AG04449 (cell line): ENCODE results near the gene IRF1.

Experiments used
- CTCF ChIA-PET: fragments of 350-600 bp; formaldehyde crosslinking; extraction: SDS; loops from one replicate; lab custom pipeline; 2021; ENCODE audit warnings: antibody characterized with exemption; lab: Yijun Ruan, JAX
- POLR2A ChIA-PET: fragments of 400-600, 350-600 bp; formaldehyde crosslinking; extraction: SDS; loops from one replicate; lab custom pipeline; 2020; ENCODE audit warnings: antibody characterized with exemption, inconsistent platforms; lab: Yijun Ruan, JAX
- DNase-seq: peaks from one replicate; pipeline ENCODE4 v3.0.0-alpha.2; 2010; ENCODE audit warnings: low read depth, low spot score
- H3K4me3 ChIP-seq: 2 replicates; pipeline ENCODE4 v1.5.1; 2011; ENCODE audit warnings: low read depth, mild to moderate bottlenecking, control low read depth, low read length
- TF ChIP-seq, protein P1 (sequence below): IDR thresholded peaks from one replicate; pipeline ENCODE4 v1.5.1; 2011; ENCODE audit warnings: mild to moderate bottlenecking, moderate library complexity, low read length, control low read depth, inconsistent platforms; ENCODE audit not compliant: insufficient read depth; ENCODE audit errors: missing control alignments

The IRF1 gene

DNA sequence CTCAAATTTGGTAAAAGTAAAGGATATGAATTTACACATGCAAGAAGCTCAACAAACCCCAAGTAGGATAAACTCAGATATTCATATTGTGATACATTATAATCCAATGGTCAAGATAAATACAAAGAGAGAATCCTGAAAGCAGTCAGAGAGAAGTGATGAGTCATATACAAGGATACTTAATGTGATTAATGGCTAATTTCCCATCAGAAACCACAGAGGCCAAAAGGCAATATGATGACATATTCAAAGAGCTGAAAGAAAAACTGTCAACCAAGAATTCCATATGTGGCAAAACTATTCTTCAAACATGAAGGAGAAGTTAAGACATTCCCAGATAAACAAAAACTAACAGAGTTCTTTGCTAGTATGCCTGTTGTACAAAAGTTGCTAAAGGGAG, 19.5 kb upstream of the IRF1 start:
- TF ChIP-seq, protein P1, sequence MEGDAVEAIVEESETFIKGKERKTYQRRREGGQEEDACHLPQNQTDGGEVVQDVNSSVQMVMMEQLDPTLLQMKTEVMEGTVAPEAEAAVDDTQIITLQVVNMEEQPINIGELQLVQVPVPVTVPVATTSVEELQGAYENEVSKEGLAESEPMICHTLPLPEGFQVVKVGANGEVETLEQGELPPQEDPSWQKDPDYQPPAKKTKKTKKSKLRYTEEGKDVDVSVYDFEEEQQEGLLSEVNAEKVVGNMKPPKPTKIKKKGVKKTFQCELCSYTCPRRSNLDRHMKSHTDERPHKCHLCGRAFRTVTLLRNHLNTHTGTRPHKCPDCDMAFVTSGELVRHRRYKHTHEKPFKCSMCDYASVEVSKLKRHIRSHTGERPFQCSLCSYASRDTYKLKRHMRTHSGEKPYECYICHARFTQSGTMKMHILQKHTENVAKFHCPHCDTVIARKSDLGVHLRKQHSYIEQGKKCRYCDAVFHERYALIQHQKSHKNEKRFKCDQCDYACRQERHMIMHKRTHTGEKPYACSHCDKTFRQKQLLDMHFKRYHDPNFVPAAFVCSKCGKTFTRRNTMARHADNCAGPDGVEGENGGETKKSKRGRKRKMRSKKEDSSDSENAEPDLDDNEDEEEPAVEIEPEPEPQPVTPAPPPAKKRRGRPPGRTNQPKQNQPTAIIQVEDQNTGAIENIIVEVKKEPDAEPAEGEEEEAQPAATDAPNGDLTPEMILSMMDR, result no peak
- ChIA-PET CTCF (interaction anchor here (0.8 to 2.8 kb wide), 4 partner anchors 10 to 124 kb away, joined by 3 to 24 read pairs (median 18); no protein-coding TSS in a partner anchor), POLR2A (no interaction called here)
- no peak overlapping the region for H3K4me3 ChIP-seq
- no peak for DNase-seq

DNA sequence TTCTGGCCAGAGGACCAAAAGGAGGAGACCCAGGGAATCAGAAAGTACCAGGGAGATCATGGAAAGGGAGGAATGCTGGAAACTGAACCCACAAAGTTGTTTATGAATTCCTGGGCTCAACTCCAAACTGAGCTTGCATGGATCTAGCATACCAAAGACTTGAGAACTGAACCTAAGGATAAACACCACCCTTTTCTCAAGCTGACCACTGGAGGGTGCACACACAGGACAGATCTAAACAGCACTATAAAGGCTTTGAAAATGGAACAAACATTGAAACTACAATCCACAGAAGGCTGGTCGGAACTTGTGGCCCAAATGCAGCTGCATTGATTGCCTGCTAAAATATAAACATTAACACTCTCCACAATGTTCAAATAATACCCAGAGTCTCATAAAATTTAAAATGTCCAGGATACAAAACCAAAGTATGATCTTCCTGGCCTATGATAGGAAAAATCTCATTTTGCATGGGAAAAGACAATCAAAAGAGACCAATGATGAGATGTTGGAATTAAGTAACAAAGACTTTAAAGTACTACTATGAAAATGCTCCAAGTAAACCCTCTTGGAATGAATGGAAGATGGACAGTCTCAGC, 15.6 kb upstream of the IRF1 start:
- POLR2A ChIA-PET, result interaction anchor here (0.7 to 2.5 kb wide), 5 partner anchors 8 to 137 kb away, joined by 3 to 12 read pairs (median 5); partner anchors contain the start of gene IRF1
- DNase-seq, result peak; percentile 93
- H3K4me3 ChIP-seq, result 0 out of 2 replicates have a peak overlapping the region, but pooled peaks have one; percentile 8
- TF ChIP-seq, protein P1, result peak; percentile 79
- CTCF ChIA-PET, result interaction anchor here (0.8 to 21.9 kb wide), 21 partner anchors 13 to 376 kb away, joined by 3 to 610 read pairs (median 3); partner anchors contain the start of genes IRF1, RAD50 and SOWAHA

DNA sequence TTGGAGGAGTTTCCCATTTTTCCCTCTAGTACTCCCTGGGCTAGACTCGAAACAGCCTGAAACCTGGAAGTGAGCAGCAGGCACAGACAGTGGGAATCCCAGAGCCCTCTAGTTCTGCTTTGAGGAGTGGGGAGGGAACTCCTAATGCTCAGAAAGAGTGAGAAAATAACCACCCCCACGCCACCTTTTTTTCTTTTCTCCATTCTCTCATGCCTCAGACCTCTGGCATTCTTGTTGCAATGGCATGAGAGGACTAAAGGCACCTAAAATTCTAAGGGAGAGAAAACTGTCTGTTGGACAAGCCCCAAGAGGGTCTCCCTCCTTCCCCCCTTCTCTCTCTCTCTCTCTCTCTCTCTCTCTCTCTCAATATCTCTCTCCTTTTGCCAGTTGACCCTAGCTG, 15.1 kb upstream of the IRF1 start:
- POLR2A ChIA-PET, result interaction anchor here (0.7 to 2.5 kb wide), 5 partner anchors 8 to 137 kb away, joined by 3 to 12 read pairs (median 5); partner anchors contain the start of gene IRF1
- no peak for DNase-seq
- H3K4me3 ChIP-seq, result 0 out of 2 replicates have a peak overlapping the region, but pooled peaks have one; percentile 8
- CTCF ChIA-PET, result interaction anchor here (0.9 to 21.9 kb wide), 18 partner anchors 13 to 346 kb away, joined by 3 to 610 read pairs (median 4); partner anchors contain the start of genes IRF1, RAD50 and SOWAHA
- TF ChIP-seq, protein P1, result no peak

DNA sequence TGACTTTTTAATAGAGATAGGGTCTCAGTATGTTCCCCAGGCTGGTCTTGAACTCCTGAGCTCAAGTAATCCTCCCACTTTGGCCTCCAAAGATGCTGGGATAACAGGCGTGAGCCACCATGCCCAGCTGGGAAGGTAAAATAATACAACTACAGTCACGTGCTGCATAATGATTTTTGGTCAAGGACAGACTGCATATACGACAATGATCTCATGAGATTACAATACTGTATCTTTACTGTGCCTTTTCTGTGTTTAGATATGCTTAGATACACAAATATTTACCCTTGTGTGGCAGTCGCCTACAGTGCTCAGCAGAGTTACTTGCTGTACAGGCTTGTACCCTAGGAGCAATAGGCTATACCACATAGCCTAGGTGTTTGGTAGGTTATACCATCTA, 14.2 kb upstream of the IRF1 start:
- ChIA-PET CTCF (interaction anchor here (0.6 to 21.9 kb wide), 9 partner anchors 22 to 316 kb away, joined by 3 to 610 read pairs (median 7); no protein-coding TSS in a partner anchor), POLR2A (interaction anchor here (2.0 to 2.5 kb wide), 2 partner anchors 9 to 14 kb away, joined by 10 to 12 read pairs; partner anchors contain the start of gene IRF1)
- TF ChIP-seq, protein P1, result no peak
- no peak overlapping the region for H3K4me3 ChIP-seq
- no peak for DNase-seq

DNA sequence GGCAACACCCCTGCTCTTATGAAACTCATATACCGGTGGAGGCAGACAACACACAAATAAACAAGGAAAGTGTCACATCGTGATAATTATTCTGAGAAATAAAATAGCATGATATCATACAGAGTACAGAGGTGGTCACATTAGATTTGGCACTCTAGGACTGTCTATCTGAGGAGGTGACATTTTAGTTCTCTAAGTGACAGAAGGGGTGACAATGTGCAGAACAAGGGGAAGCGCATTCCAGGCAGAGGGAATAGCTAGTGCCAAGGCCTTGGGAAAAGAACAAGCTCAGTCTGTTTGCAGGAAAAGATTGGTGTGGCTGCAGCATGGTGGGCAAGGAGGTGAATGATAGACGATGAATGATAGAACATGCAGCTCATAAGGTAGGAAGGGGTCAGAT, 12.7 kb upstream of the IRF1 start:
- H3K4me3 ChIP-seq, result no peak overlapping the region
- TF ChIP-seq, protein P1, result no peak
- ChIA-PET CTCF (interaction anchor here (0.7 to 21.9 kb wide), 8 partner anchors 23 to 324 kb away, joined by 3 to 610 read pairs (median 20); no protein-coding TSS in a partner anchor), POLR2A (no interaction called here)
- DNase-seq, result no peak
